GM15510 (cell line): ENCODE data around the gene FRMD3.

Source experiments
- POLR2A ChIP-seq: IDR thresholded peaks from 3 replicates; pipeline ENCODE4 v1.6.1; 2011; ENCODE audit warnings: borderline replicate concordance; ENCODE audit not compliant: insufficient read length; ENCODE audit errors: extremely low read depth

FRMD3 gene

GRCh38 chr9:83327750-83328622 is 210.2 kb downstream of the FRMD3 start:
- TF ChIP-seq POLR2A, result no peak

GRCh38 chr9:83327323-83327722 is 210.9 kb downstream of the FRMD3 start:
- TF ChIP-seq POLR2A, result no peak

- no peak for TF ChIP-seq POLR2A
Observed at GRCh38 chr9:83323148-83323547, 215.1 kb downstream of the FRMD3 start.

DNA sequence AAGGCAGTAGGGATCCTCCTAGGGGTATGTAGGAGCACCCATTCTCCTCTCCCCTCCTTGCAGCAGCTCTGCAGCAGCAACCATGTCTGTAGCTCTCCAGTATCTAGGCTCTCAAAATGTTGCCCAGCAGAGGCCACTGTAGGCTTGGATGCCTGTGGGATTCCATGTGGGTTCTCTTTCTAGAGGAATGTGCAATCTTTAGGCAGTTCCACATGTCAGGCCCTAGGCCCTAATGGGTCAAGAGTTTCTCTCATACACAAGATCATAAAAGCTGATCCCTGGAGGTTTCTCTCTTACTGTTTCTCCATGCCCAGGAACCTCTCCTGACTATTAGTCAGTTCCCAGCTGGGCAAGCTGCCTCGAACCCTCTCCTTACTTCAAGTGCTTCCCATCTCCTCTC is 215.8 kb downstream of the FRMD3 start:
- no peak for TF ChIP-seq POLR2A

DNA sequence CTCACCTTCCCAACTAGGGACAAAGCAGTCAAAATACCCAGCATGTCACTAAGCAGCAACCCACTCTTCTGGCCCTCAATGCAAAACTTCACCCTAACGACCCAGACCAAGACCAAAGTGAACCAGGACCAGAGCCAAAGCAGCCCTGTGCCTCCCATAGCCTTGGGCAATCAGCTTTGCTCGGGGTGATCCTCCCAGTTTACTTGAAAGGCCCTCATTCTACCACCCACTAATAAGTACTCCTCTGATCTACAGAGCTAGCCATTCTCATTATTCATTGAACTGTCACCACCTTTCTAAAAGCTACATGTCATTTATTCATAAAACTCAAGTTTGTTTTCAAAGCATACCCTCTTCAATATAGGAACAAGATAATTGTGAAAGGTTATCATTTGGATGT is 221.0 kb downstream of the FRMD3 start:
- no peak for TF ChIP-seq POLR2A

DNA sequence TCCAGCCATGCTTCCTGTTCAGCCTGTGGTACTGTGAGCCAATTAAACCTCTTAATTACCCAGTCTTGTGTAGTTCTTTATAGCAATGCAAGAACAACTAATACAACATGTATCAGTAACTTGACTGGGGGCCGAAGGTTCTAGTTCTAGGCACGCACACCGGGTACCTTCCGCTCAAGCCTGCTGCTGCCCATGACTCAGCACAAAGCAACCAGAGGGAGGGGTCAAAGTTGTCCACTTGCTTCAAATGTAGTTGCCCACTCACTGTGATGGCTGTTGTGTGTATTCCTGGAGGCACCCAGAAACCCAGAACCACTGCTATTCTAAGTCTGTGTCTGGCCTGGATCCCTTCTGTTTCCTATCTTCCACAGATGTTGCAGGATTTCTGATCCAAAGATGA is 222.6 kb downstream of the FRMD3 start:
- no peak for TF ChIP-seq POLR2A

- TF ChIP-seq POLR2A, result no peak
Observed at GRCh38 chr9:83313781-83314180, 224.4 kb downstream of the FRMD3 start.

DNA sequence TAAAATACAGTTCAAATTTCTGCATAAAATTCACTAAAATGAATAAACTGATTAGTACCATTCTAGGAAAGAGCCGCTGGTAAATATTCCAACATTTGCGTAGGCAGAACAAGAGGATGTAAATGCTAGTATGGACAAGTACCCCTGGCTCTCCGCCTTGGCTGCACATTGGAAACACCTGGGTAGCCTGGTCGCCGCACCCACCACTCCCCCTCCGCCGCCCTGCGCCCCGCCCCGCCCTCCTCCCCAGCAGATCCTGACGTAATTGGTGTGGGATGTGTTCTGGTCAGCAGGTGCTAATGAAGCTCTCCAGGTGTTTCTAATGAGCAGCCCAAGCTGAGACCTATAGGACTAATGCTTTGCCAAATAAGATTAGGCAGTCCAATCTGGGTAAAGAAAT is 225.7 kb downstream of the FRMD3 start:
- no peak for TF ChIP-seq POLR2A

DNA sequence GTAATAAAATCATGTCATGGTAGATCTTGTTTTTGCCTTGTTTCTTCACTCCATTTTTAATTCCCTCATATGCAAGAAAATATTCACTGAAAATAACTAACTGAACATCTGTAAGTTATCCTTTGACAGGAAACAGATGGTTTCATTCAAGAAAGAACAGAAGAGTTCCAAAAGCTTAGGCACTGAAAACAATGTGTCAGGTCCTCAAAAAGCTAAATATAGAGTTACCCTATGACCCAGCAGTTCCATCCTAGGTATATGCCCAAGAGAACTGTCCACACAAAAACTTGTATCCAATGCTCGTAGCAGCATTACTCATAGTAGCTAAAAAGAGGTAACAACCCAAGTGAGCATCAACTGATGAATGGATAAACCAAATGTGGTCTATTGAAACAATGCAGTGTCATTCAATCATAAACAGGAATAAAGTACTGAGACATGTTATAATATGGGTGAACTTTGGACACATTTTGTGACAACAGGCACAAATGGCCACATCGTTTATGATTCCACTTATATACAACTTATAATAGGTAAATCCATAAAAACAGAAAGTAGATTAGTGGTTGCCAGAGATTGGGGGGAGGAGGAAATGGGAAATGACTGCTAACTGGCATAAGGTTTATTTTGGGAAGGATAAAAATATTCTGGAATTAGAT is 231.0 kb downstream of the FRMD3 start:
- TF ChIP-seq POLR2A, result no peak

DNA sequence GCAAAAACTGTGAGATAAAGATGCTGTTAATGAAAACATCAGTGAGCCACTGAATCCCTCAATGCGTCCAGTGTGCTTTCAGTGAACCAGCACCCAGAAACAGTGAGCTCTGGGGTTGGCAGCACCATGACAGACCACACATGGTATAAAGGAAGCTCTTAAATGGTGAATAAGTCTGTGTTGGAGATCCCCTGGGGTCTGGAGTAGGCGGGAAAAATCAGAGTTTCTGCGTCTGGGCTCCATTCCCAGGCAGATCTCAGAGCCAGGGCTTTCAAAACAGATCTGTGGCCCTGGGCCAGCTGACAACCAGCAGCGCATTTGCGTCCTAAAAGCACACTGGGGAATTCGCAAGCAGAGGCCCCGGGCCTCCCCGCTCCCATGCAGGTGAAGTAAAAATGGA is 233.5 kb downstream of the FRMD3 start:
- TF ChIP-seq POLR2A, result no peak

DNA sequence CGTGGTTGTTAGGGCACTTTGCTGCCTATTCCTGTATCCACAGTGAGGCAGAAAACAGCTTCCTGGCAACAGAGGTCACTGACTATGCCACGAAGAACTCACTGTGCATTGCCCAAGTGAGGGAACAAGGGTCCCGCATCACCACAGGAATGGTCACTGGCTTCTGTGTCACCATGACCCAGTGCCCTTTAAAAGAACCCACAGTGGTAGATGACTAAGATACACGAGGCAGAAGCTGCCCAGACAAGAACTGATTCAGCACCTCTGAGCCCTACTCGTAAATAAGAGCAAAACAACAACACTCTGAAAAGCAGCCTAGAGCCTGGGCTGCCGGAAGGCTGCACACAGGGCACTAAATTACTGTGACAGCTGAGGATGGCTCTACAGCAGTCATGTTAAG is 238.6 kb downstream of the FRMD3 start:
- no peak for TF ChIP-seq POLR2A

- TF ChIP-seq POLR2A, result no peak
Observed at GRCh38 chr9:83299094-83299493, 239.1 kb downstream of the FRMD3 start.

DNA sequence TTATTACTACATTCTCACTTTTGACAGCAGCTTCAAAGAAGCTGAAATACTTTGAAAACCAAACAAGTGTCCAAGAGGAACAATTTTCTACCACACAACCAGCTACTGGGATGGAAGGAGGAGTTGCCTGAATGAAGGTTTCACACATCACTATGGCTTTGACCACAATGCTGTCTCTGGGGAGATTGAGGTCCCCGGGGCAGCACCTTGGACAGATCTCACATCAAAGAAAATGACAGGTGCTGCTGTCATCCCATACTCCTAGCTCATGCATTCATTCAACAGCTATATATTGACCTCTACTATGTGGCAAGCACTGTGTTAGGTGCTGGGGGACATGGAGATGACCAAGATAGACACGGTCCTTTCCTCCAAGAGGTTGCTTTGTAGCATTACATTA is 242.1 kb downstream of the FRMD3 start:
- no peak for TF ChIP-seq POLR2A

- TF ChIP-seq POLR2A, result no peak
Observed at GRCh38 chr9:83294816-83295215, 243.4 kb downstream of the FRMD3 start.

DNA sequence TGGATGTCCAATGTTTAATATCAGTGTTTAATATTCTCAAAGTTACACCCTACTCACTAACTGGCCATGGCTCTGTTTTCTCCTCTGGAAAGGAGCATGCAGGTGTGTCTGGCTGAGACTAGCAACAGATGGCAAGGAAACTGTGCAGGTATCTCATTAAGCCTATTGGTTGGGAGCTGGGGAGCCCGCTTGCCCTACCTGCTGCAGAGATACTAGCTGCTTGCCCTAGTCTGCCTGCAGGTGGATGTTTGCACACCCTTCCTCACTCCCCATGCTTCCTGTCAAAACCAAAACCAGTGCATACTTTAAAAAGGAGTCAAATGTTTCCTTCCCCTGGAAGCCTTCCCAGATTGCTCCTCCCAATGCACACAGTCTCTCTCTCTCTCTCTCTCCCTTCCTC is 247.0 kb downstream of the FRMD3 start:
- TF ChIP-seq POLR2A, result no peak

GRCh38 chr9:83290692-83291091 is 247.5 kb downstream of the FRMD3 start:
- no peak for TF ChIP-seq POLR2A
